HK-2 (cell line): ENCODE data around the gene CD82.
A peak's percentile ranks its signal among the peaks of the same experiment; 100 is the strongest.
"Not testable (repeated sequence)": the region's sequence is repeated elsewhere in the genome, so short reads cannot be mapped to it uniquely, and the experiment has no call there.

Source experiments
- DNase-seq: peaks from one replicate; pipeline ENCODE4 v3.0.0-alpha.2; 2018; ENCODE audit not compliant: unreplicated experiment

Gene CD82

DNA sequence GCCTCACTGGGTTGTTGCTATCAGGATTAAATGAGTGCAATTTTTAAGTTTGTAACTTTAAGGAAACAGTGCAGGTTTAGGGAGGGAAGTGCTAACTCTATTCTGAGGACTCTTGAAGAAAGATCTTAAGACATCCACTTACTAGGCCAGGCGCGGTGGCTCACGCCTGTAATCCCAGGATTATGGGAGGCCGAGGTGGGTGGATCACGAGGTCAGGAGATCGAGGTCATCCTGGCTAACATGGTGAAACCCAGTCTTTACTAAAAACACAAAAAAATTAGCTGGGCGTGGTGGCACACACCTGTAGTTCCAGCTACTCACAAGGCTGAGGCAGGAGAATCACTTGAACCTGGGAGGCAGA is 5.5 kb upstream of the CD82 start:
- not testable (repeated sequence) for DNase-seq

DNA sequence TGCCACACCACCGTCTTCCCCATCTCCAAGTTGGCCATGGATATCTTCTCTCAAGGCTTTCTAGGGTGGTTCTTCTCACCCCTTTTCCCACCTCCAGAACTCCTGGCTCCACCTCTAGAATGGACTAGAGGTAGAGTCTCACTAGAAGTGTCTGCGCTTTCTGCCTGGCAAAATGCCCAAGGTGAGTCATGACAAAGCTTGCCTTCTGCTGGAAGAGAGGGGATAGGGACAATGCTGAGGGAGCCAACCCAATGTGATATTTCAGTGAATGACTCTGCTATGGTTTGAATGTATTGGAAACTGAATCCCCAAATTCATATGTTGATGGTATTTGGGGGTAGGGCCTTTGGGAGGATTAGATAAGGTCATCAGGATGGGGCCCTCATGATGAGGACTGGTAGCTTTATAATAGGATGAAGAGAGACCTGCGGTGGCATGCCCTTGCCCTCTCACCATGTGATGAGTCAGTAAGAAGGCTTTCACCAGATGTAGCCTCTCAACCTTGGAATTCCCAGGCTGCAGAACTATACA is 4.1 kb upstream of the CD82 start:
- DNase-seq, result no peak

DNA sequence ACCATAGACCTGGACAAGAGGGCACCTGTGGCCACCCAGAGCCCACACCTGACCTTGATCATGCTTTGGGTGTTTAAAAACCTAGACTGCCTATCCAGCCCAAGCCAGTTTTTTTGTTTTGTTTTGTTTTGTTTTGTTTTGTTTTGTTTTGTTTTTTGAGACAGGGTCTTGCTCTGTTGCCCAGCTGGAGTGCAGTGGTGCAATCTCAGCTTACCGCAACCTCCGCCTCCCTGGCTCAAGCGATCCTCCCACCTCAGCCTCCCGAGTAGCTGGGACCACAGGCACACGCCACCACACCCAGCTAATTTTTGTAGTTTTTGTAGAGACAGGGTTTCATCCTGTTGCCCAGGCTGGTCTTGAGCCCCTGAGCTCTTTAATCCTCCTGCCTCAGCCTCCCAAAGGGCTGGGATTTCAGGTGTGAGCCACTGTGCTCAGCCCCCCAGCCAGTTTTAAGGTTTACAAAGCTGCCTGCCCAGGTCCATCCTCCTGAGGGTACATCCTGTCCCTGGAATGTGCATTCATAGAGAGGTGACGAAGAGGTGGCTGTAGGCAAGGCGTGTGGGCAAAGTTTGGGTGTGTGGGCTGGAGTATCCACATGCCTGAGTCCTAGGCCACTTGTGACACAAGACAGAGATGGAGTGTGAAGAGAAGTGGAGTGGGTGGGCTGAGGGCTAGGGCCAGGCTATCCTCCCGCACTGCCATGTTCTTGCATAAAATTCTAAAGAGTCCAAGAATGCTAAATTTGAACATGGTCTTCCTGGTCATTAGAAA is 3.3 kb upstream of the CD82 start:
- no peak for DNase-seq

DNA sequence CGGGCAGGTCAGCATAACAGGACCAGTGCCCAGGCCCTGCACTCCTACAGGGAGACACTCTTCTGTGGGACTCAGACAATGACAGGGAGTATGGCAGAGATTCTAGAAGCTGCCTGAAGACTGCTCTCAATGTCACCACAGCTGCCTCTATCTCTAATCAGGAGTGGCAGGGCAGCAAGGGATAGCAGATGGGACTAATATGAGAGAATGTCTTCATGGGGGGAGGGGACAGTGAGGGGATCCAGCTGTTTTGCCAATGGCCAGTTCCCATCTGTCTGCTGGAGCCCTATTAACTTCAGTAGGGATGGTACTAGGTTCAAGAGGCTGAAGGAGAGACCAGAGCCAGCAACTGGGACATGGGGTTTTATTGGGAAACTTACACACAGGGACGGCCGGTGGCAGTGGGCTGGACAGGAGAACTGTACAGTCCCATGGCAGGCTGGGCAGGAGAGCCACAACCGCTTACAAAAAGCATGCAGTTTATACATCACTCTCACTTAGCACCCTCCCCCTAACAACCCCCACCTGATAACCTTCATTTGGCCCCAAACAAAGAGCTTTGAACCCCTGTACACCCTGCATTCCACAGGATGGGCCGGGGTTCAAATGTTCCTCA is 2.5 kb upstream of the CD82 start:
- DNase-seq, result no peak

DNA sequence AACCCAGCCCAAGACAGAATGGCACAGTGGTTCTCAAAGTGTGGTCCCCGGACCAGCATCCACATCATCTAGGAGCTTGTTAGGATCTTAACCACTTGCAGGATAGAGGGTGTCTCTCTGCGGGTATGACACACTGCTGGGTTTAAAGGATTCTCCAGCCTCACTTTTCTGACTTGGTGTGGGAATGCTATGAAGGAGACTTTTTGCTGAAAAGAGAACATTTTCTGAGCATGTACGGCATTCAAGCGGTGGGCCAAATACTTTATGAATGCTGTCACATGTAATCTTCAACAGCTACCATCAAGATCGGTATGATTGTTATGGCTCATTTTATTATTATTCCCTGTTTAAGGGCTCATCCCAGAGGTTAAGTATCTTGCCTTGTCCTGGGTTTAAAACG is 1.8 kb upstream of the CD82 start:
- DNase-seq, result no peak

DNA sequence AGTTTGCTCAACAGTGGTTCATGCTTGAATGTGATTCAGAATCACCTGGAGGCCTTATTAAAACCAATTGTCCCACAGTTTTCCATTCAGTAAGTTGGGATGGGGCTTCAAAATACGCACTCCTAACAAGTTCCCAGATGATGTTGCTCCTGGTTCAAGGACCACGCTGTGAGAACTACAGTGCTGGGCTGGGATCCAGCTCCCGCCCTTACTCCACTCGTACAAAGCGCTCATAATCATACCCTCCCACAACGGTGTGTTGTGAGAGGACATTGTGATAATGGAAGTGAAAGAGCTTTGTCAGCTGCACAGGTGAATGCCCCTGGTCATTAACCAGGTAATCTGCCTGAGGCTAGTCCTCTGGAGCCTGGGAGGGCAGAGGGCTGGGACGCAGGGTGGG is 1.3 kb upstream of the CD82 start:
- DNase-seq, result no peak

DNA sequence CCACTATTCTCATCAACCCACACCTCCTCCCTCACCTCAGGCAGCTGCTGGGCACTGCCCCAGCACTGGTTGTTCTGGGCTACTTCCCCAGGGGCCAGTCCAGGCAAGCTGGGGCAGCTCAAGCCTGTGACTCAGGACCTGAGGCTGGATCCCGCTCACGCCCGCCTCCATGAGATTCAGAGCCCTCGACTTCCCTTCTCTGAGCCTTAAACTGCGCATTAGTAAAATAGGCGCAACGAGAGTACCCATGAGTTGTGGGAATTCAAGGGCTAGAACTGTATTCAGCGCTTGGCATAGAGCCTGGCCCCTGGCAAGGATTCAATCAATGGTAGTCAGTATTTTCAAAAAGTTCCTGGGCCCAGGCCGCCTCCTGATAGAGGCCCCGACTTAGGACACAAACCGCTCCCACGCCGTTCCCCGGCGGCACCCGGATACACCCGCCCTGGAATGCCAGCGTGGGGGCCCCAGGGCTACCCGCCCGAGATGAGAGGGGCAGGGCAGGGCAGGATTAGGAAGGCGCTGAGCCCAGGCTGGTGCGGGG is 723 bp upstream of the CD82 start:
- DNase-seq, result peak; percentile 63

DNA sequence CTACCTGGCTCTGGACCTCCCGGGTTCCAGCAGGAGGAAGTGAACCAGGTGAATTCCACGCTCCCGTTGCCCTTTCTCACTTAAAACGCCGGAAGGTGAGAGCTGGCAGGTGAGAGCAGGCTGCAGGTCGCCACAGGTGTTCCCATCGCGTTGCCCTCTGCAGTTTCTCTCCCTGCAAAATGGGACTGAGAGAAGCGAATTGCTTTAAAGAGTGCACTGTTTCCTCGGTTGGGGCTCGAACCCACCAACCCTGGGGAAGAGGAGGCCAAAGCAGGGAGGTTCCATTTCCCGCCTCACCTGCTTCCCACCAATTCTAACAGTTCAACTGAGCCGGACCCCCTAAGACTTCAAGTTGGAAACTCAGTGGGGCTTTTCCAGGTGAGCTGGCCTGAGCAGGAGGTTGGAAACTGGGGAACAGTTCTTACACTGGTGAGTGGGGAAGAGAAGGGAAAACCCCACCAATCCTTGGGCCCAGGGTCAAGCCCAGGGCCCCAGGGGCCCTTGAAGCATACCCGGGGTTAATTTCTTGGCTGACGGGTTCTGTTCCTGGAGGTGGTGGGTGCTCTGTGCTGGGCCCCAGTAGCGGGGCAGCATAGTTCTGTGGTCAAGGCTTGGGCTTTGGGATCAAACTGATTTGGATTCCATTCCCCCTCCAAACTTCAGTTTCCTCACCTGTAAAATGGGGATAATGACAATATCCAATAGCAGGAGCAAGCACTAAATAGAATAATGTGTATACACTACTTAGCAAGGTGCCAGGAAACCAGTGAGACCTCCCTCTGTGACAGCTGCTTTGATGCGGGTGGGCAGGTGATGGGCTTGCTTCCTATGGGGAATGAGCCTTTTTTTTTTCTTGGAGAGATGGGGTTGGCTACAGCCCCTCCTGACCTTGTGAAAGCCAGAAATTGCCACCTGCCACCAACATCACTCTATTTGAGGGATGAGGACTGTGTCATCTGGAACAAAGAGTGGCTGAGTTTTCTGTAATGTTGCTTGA is 788 bp downstream of the CD82 start:
- DNase-seq, result no peak

DNA sequence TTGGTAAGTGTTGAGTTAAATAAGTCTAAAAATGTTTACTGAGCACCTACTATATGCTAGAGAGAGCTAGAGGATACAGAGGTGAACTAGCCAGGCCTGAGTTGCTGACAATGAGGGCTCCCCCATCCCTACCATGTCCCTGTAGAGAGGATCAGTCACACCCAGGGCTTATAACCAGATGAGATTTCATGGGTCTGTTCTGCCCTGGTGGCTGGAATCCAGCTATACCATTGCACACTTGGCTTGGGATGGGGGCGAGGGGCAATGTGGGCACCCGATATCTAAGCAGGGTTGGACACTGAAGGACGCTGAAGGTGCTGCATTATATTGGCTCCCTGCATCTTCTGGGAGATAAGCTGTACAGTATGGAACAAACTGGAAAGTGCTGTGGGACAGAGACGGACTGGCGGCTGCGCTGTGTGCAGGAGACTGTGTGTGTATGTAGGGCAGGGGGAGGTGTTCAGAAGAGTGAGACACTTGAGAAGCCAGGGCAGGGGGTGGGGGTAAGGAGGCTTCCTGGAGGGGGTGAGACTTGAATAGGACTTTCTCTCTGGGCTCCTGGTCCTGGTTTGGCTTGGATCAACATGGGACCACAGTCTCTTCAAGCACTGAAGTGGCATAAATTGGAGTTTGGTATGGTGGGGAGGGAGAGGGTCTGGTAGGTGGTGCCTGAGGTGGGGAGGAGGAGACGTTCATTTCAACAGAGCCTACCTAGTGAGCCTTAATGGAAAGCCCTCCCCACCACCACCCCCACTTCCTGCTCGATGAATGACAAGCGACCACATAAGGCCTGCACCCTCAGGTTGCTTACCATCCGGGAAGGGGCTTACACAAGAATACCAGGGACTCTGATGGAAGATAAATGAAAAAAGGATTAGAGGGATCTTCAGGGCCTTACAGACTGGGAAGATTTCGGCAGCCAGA is 1.8 kb downstream of the CD82 start:
- no peak for DNase-seq

DNA sequence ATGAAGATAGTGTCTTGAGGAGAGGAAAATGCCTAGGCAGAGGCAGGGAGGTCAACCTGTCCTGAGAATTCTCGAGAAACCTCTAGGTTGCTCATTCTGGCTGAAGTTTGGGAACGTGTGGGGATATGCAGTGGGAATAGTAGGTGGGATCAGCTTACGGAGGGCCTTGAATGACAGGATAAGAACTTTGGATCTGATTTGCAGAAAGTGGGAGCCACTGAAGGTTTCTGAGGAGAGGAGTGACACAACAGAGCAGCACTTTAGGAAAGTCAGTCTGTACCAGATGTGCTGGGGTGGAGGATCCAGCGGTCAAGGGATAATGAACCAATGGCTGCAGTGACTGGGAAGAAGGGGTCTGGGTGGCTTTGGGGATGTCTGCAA is 2.4 kb downstream of the CD82 start:
- no peak for DNase-seq

DNA sequence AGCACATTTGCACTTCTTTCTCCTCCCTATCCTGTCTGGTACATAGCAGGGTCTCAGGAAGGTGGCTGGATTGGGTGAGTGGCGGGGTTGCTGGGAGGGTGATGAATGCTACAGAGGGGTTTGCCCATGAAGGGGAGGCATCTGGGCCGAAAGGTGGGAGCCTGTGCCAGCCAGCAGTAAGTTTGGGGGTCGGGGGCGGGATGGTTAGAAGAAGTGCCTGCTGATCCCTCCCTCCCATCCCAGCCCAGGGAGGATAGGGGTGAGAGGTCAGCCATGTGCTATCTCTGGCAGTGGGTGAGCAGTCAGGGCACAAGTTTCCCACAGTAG is 2.8 kb downstream of the CD82 start:
- no peak for DNase-seq

DNA sequence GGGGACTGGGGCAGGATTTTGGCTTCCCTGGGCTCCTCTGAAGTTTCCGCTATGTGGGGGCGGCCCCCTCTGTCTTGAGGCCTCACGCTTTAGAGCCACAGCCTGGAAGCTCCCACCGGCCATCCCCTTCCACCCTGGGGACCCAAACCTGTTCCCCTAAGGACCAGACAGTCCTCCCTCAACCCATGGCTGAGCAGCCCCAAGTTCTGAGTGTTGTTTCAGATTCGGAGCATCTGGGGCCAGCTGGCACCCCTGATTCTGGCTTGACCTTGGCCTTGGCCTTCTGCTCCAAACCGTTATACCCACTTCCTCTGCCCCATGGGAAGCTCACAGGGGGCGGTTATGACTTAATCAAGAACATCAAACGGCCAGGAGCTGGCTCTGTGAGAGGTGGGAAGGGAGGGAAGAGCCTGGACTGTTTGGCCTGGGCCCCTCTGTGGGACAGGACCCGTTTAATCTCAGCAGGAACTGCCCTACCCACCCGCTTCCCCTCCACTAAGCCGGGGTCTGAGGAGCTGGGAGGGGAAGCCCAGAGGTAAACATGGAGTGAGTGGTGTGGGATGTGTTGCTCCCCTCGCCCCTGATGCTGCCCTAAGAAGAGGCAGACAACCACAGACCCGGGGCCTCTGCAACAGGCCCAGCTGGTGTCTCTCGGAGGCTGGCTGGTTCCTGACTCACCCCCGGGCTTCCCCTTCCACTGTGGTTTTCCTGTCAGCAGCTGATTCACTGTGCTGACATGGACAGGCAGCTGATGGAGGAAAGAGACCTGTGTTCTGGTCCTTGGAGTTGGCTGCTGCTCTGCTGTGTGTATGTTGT is 3.4 kb downstream of the CD82 start:
- DNase-seq, result peak; percentile 83

DNA sequence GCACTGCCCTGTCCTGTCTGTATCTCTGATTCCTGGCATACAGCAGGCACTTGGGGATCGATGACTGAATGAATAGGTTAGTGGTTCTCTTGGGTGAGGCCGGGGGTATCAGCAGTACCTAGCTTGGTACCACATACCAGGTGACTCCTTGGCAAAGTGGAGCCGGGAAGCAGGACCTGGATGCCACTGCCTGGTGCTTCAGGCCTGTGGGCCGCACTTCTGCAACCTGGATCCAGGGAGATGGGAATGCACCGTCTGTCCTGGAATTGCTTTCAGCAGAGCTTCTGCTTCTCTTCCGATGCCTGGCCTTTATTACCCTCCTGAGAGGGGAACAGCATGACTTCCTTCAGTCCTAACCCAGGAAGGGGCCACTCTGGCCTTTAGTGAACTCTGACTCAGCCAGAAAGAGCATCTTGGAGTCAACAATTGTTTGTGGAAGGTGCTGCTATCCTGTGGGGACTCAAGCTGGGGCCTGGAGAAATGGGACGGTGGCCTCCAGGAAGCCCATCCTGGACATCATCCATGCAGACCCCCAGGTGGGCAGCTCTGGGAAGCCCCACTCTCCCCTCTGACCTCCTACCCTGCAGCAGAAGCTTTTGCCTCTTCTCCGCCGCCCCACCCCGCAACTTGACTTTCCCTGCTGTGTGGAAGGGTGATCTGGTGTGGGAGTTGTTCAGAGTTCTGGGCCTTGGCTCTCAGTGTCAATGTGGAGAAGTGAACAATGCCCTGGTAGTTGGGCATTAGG is 5.1 kb downstream of the CD82 start:
- DNase-seq, result no peak

DNA sequence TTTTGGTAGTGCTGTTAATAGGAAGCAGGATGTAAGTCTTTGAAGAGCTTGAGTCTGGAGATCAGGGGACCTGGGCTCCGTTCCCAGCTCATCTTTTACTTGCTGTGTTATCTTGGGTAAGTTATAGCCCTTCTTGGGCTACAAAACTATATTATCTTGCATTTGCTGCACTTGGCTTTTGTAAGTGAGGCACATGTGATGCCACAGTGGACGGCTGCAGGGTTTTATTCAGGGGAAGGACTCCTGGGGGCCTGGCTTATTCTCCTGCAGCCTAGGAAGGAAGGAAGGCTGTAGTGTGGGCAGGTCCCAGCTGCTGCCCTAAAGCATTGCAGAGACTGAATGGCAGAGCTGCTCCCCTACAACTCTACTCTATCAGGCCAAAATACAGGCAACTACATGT is 6.4 kb downstream of the CD82 start:
- DNase-seq, result no peak

DNA sequence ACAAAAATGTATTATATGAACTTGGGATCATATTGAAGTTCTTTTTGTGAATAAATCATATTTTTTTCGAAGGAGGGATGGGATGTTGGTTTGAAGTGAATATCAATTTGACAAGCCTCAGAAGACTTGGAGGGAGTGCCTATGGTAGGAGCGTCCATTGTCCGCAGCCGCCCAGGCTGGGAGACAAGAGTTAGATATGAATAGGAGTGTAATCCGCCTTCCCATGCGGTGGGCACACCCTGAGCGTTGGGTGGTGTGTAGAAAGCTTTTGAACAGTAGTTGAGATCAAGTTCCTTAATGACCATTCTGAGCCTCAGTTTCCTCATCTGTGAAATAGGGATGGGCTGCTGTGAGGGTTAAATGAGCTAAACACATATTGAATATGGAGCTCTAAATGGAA is 7.0 kb downstream of the CD82 start:
- DNase-seq, result no peak

DNA sequence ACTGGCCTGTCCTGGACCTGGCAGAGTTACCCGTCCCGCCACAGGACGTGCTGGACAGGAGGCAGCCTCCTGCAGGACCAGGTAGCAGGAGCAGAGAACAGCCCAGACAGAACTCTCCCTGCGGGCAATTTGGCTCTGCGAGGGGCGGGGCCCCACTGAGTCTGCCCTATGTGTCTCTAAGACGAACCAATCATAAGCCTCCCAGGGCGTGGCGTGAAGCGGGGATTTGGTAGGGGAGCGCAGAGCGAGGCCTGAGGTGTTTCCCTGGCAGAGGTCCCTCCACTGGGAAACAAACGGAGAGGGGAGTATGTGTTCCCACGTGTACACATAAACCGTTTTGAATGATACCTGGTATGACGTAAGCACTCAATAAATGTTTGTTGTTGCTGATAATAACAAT is 7.4 kb downstream of the CD82 start:
- no peak for DNase-seq

DNA sequence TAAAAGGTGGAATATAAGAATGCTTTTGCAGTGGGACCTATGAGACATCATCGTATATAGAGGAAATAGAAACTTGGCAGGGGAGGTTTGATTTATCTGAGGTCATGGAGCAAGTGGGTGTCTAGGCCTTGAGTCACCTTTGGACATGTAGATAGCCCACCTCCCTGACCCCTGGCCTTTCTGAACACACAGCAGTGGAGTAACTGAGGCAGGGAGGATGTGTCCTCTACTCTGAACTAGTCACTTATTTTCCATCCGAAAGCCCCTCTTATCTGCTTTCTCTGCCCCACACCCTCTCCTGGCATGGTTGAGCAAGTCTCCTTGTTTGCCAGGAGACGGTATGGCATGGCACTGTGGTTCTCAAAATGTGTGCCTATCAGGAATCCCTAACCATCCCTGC is 7.9 kb downstream of the CD82 start:
- DNase-seq, result no peak

DNA sequence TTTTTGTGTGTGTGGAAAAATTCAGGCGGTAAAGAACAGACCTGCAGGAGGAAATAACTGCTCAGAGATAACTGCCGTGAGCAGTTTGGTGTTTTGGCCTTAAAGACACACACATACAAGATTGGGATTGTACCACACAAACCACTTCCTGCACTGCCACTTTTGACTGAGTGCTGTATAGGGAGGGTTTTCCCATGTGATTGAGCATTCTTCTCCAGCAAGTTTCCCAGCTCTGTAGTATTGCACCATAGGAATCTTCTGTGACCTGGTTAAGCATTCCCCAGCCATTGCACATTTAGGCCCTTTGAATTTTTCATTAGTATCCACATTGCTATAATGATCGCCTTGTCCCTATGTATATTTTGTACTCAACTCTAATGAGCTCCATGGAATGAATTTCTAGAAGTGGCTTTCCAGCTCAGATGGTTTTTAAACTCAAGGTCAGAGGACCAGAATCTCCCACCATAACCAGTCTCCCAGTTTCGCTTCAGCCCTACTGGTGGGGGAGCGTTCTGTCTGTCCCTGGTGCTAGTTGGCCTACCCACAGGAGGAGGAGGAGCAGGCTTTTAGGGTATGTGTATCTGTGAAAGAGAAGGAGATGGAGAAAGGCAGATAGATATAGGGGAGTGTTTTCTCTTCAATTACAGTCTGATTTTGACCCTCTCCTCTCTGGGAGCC is 9.3 kb downstream of the CD82 start:
- DNase-seq, result peak; percentile 36

DNA sequence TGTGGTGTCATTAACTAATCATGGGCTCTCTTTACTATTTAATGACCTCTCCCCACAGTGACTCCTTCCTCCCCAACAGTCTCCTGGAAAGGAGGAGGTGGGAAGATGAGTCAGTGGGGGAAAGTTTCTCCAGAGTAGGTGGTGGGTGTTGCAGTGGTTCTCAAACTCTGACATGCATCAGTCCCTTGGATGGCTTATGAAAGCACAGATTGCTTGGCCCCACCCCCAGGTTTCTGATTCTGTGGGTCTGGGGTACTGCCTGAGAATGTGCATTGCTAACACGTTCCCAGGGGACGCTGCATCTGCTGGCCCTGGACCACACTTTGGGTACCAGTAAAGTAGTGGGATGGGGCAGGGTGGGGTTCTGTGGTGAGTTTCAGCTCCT is 9.8 kb downstream of the CD82 start:
- DNase-seq, result peak; percentile 30
